Right lobe of liver (tissue), 4 donors: Measurements from ENCODE around the gene IL25.

Source experiments
- CTCF ChIP-seq, 4 donors: fragments of 200-600 bp in 3 of 4; fragments of 450-650 bp in 1 of 4; IDR thresholded peaks; one replicate each; pipeline versions ENCODE4 v1.5.1 to v1.8.0; 2016 to 2022; ENCODE audit warnings: antibody characterized with exemption in 4 of 4, mild to moderate bottlenecking in 2 of 4
- POLR2A ChIP-seq: fragments of 450-650 bp; IDR thresholded peaks from one replicate; pipeline ENCODE4 v1.6.1; 2017; ENCODE audit warnings: antibody characterized with exemption, mild to moderate bottlenecking
- donor health status: DM: no; HTN: no; CAD: no.
- donor health status: DM: no; HTN: no; CAD: no.
- donor health status: DM: no; HTN: yes; CAD: no.

- TF ChIP-seq CTCF (IDR thresholded peaks at IDR 0.05) (peak; percentile 87 to 93 (median 90)), POLR2A (no peak)
Observed at GRCh38 chr14:23327947-23328744, 44.5 kb upstream of the IL25 start.
